ENCODE results near the gene OOSP3.

Gene OOSP3

GRCh38 chr11:59943997-59944714 is 65.6 kb downstream of the OOSP3 start:
- DNase-seq (ENCODE audit: low read depth in 2 of 2) = no peak

DNA sequence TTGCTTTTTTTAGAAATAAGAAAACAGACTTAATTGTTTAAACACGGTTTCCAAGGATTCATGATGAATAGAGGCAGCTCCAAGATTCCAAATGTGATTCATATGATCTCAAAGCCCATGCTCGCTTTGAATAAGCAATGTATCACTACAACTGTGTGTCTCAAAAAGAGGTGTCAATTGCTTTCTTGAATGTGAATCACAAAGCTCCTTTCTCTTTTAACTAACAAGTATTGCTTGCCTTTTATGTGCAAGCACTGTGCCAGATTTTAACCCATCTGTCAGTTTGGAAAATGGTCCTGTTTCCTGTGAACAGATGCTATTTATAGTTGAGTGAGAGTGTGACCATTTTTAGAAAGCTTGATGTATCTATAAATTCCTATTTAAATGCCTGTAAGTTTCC is 66.1 kb downstream of the OOSP3 start:
- no peak for DNase-seq (ENCODE audit: low read depth in 2 of 2)

Data from activated CD8-positive, alpha-beta memory T cell treated with anti-CD3 and anti-CD28 coated beads for 4 hours (primary cell).